Posterior vena cava (tissue), 2 donors: ENCODE results near the gene RAB33B. TPM values are rescaled to one million over a fixed set of nuclear protein-coding genes. Genes with fewer than 3 reads are reported as not detected.

ENCODE experiments used
- total RNA-seq, 2 donors: library from RNA; stranded (reverse); fragmentation: NEBNext Ultra II Directional; extraction: Animal tissue kit (Norgen Biotek cat#: 25700); gene quantifications; one replicate each; pipeline ENCODE4 v1.2.1, GENCODE V29; 2021
- donor health status: DM: yes; HTN: yes; CAD: no.
- donor health status: DM: yes; HTN: yes; CAD: no.

RAB33B gene
- total RNA-seq, 2 donors from 2014 or later, result 14.7 to 17.0 TPM

Other genes starting within 250 kb of the RAB33B start
- gene MGARP, start 173.9 kb upstream of the RAB33B start, total RNA-seq, result 1 to 10 TPM; 2.1 to 4.2 TPM
- gene NAA15, start 152.6 kb upstream of the RAB33B start, total RNA-seq, result 10 to 100 TPM; 36.0 to 57.0 TPM
- gene NDUFC1, start 151.6 kb upstream of the RAB33B start, total RNA-seq, result 10 to 100 TPM; 42.8 to 49.0 TPM
- 10 to 100 TPM; 69.0 to 75.4 TPM for gene SETD7, start 102.1 kb downstream of the RAB33B start, total RNA-seq
- 10 to 100 TPM; 41.1 to 41.2 TPM for gene MGST2, start 211.7 kb downstream of the RAB33B start, total RNA-seq